Measurements from ENCODE around the gene NEK7. TPM values are rescaled to one million over a fixed set of nuclear protein-coding genes. Genes with fewer than 3 reads are reported as not detected.

The NEK7 gene
- total and polyA plus RNA-seq, 2 of the 8 experiments (the other 6 are each of a cell fraction or from before 2014, with no cell fraction given) = 5.1 to 10.0 TPM

- H3K4me1 ChIP-seq (replicated peaks in 1 of 4; ENCODE audit: control insufficient read depth in 3 of 4, insufficient read depth in 4 of 4, low read length in 3 of 4) = no peaks in the 10 kb centered on the region
- no peak overlapping the region for H3K4ac ChIP-seq (replicated peaks; ENCODE audit: insufficient read length, low read depth, low read length)
- no peaks in the 10 kb centered on the region for H3K27me3 ChIP-seq (replicated peaks in 1 of 4; ENCODE audit: control insufficient read depth in 3 of 4, extremely low read depth in 1 of 4, insufficient read depth in 3 of 4, low read length in 3 of 4)
- H3K9me3 ChIP-seq (ENCODE audit: insufficient read depth in 2 of 2, low read depth in 1 of 2, low read length in 1 of 2) = no peaks in the 10 kb centered on the region
- no peak overlapping the region for H2BK20ac ChIP-seq (ENCODE audit: low read length)
- no peak overlapping the region for H3K56ac ChIP-seq (replicated peaks; ENCODE audit: insufficient read length, low read depth, low read length)
- no peak overlapping the region for H2AFZ ChIP-seq (ENCODE audit: low read length)
- no peak overlapping the region for H3K23ac ChIP-seq (ENCODE audit: insufficient read length)
- no peak overlapping the region for H3K9ac ChIP-seq (replicated peaks in 1 of 4; ENCODE audit: extremely low read depth in 1 of 4, low read depth in 3 of 4, low read length in 3 of 4)
- H4K5ac ChIP-seq (ENCODE audit: insufficient read length, low read depth, low read length) = no peak overlapping the region
- H3K79me1 ChIP-seq (ENCODE audit: low read depth, low read length) = no peaks in the 10 kb centered on the region
- 73% methylated on average over 2 of the region's 2 CpGs; no CpG with 5 or more reads in 1 of the 2 experiments for WGBS, 2 experiments (ENCODE audit: extremely low coverage in 1 of 2, insufficient coverage in 1 of 2, insufficient read length in 1 of 2, insufficient replicate concordance in 2 of 2, low coverage in 1 of 2, low lambda C conversion rate in 2 of 2, missing lambda C conversion rate in 1 of 2)
- H2BK5ac ChIP-seq (ENCODE audit: low read depth, low read length) = no peak overlapping the region
- no peak overlapping the region for H2BK15ac ChIP-seq (ENCODE audit: low read length)
- H3K27ac ChIP-seq (ENCODE audit: low read depth, low read length) = no peak overlapping the region
- H2BK12ac ChIP-seq (ENCODE audit: low read depth, low read length) = no peak overlapping the region
- no peaks in the 10 kb centered on the region for H4K20me1 ChIP-seq (replicated peaks in 1 of 2; ENCODE audit: control insufficient read depth in 1 of 2, insufficient read depth in 2 of 2, low read length in 2 of 2)
- TF ChIP-seq SAP30 (IDR thresholded peaks at IDR 0.05; ENCODE audit: insufficient read depth, insufficient replicate concordance, low read length) (no peak), SP2 (IDR thresholded peaks at IDR 0.05; ENCODE audit: low read length) (no peak)
- no peak overlapping the region for H3K4me3 ChIP-seq (ENCODE audit: extremely low read depth in 1 of 4, insufficient read depth in 2 of 4, low read depth in 3 of 4, low read length in 4 of 4)
- CTCF ChIA-PET (ENCODE audit: partially characterized antibody) = no interaction called here
- no peak overlapping the region for H3K18ac ChIP-seq (ENCODE audit: extremely low read depth, low read length)
- H3K79me2 ChIP-seq (ENCODE audit: control insufficient read depth in 1 of 2, insufficient read depth in 2 of 2, low read length in 2 of 2) = no peaks in the 10 kb centered on the region
- POLR2A ChIA-PET (ENCODE audit: partially characterized antibody) = no interaction called here
- no peak overlapping the region for H2BK120ac ChIP-seq (replicated peaks; ENCODE audit: low read depth, low read length)
- H3K4me2 ChIP-seq (ENCODE audit: insufficient read depth in 1 of 2, low read depth in 2 of 2, low read length in 2 of 2) = no peak overlapping the region
- H3K14ac ChIP-seq (ENCODE audit: insufficient read length) = no peak overlapping the region
- H3K36me3 ChIP-seq (ENCODE audit: control insufficient read depth in 2 of 4, insufficient read depth in 4 of 4, low read length in 3 of 4) = no peaks in the 10 kb centered on the region
- H4K8ac ChIP-seq (ENCODE audit: extremely low read depth, insufficient read depth, low read length) = no peak overlapping the region
- no peak overlapping the region for H4K91ac ChIP-seq (replicated peaks; ENCODE audit: insufficient read length, low read length)
- DNase-seq (ENCODE audit: low read depth in 1 of 2, low spot score in 2 of 2) = no peak
- FAIRE-seq = no peak
- no peaks in the 10 kb centered on the region; the same call in 1 of the 2 replicates for H3K23me2 ChIP-seq (ENCODE audit: low read depth, low read length)
- no peak overlapping the region for H2AK5ac ChIP-seq (ENCODE audit: low read depth, low read length)
Observed at GRCh38 chr1:198118134-198118533, 38.7 kb upstream of the NEK7 start.

Measured in H1 (cell line).